HepG2 (cell line): ENCODE results near the gene MED23. TPM values are rescaled to one million over a fixed set of nuclear protein-coding genes. Genes with fewer than 3 reads are reported as not detected.

Source experiments
- ATAC-seq: fragments of 200-7000 bp; cut with Tn5 transposase; 3 replicates; pipeline ENCODE4 v1.9.1; 2020; ENCODE audit warnings: mild to moderate bottlenecking, moderate library complexity
- BruUV-seq: library from RNA; stranded (reverse); fragments of 400-500 nt; replicated peaks from 2 replicates; lab custom pipeline; 2021; lab: Mats Ljungman, UMichigan
- CTCF ChIA-PET: fragments of 300-600 bp; formaldehyde crosslinking; extraction: SDS; loops from one replicate; lab custom pipeline; 2021; ENCODE audit warnings: low total read pairs, inconsistent platforms, low intra/inter-chr PET ratio; lab: Yijun Ruan, JAX
- POLR2A ChIA-PET: fragments of 350-600 bp; sonication (Branson Sonifier 250); formaldehyde crosslinking; loops from one replicate; lab custom pipeline; 2020; ENCODE audit warnings: antibody characterized with exemption, inconsistent platforms; lab: Yijun Ruan, JAX
- DNase-seq: peaks from one replicate; pipeline ENCODE4 v3.0.0-alpha.2; 2015; ENCODE audit warnings: low spot score
- FAIRE-seq: peaks from 3 replicates; lab custom pipeline; 2011; peaks lifted over from hg19 to GRCh38; lab: Jason Lieb, UNC
- H2AFZ ChIP-seq: one replicate; pipeline ENCODE4 v1.6.1; 2011; ENCODE audit warnings: low read length, inconsistent platforms
- H3K27ac ChIP-seq: fragments of 300-600 bp; 3 replicates; pipeline ENCODE4 v1.8.0; 2011; ENCODE audit warnings: mixed run types, mild to moderate bottlenecking, mixed read lengths, low read length, inconsistent platforms; ENCODE audit not compliant: insufficient read depth; ENCODE audit errors: extremely low read length
- H3K27me3 ChIP-seq, 2 experiments: fragments of 200-600 bp in 1 of 2; 2 replicates in 1 of 2; 3 replicates in 1 of 2; pipeline versions ENCODE4 v1.6.0 to v1.8.0; 2011; ENCODE audit warnings: low read length in 2 of 2, mild to moderate bottlenecking in 2 of 2, moderate library complexity in 2 of 2, inconsistent platforms in 1 of 2; ENCODE audit not compliant: insufficient read depth in 2 of 2, control insufficient read depth in 1 of 2
- H3K36me3 ChIP-seq, 2 experiments: fragments of 200-600 bp in 1 of 2; replicated peaks in 1 of 2; 2 replicates in 1 of 2; 3 replicates in 1 of 2; pipeline versions ENCODE4 v1.5.1 to v1.8.0; 2011; ENCODE audit warnings: low read length in 2 of 2, inconsistent platforms in 1 of 2; ENCODE audit not compliant: insufficient read depth in 2 of 2, control insufficient read depth in 1 of 2
- H3K4me1 ChIP-seq: 2 replicates; pipeline ENCODE4 v1.5.1; 2012; ENCODE audit warnings: low read length, inconsistent platforms; ENCODE audit not compliant: insufficient read depth
- H3K4me2 ChIP-seq: 2 replicates; pipeline ENCODE4 v1.6.0; 2011; ENCODE audit warnings: low read depth, low read length, inconsistent platforms
- H3K4me3 ChIP-seq, 3 experiments: fragments of 200-600 bp in 1 of 3; sonication (generic), shearing (Covaris generic) in 1 of 3; replicated peaks in 1 of 3; 2 replicates each; pipeline ENCODE4 v1.5.1; 2011 to 2016; ENCODE audit warnings: low read length in 3 of 3, inconsistent platforms in 2 of 3, low read depth in 2 of 3, mild to moderate bottlenecking in 2 of 3, control low read depth in 1 of 3, mixed read lengths in 1 of 3; ENCODE audit not compliant: insufficient read depth in 1 of 3
- H3K79me2 ChIP-seq: one replicate; pipeline ENCODE4 v1.6.1; 2011; ENCODE audit warnings: low read length, inconsistent platforms; ENCODE audit not compliant: insufficient read depth
- H3K9ac ChIP-seq: 2 replicates; pipeline ENCODE4 v1.6.0; 2011; ENCODE audit warnings: mild to moderate bottlenecking, low read depth, low read length, inconsistent platforms; ENCODE audit not compliant: insufficient read depth
- H3K9me3 ChIP-seq: 2 replicates; pipeline ENCODE4 v1.5.1; 2012; ENCODE audit warnings: mild to moderate bottlenecking, low read length
- H4K20me1 ChIP-seq: 2 replicates; pipeline ENCODE4 v1.6.0; 2011; ENCODE audit warnings: inconsistent platforms, mild to moderate bottlenecking, low read length, moderate library complexity; ENCODE audit not compliant: insufficient read depth
- MIXL1 ChIP-seq: IDR thresholded peaks from 2 replicates; pipeline ENCODE4 v1.6.1; 2016
- RAD21 ChIP-seq: fragments of 450-650 bp; formaldehyde crosslinking; IDR thresholded peaks from 2 replicates; pipeline ENCODE4 v1.5.0; 2020; ENCODE audit warnings: mild to moderate bottlenecking
- REPIN1 ChIP-seq: sonication (generic); formaldehyde crosslinking; IDR thresholded peaks from 2 replicates; pipeline ENCODE4 v1.8.0; 2022; ENCODE audit warnings: missing genetic modification reagents, low read depth, mild to moderate bottlenecking, borderline replicate concordance
- SMC3 ChIP-seq: IDR thresholded peaks from 2 replicates; pipeline ENCODE4 v1.6.1; 2011; ENCODE audit warnings: low read length, improper control_type of control experiment
- STAG1 ChIP-seq: sonication (generic); formaldehyde crosslinking; IDR thresholded peaks from 2 replicates; pipeline ENCODE4 v1.4.0; 2020; ENCODE audit warnings: missing genetic modification reagents
- ZNF441 ChIP-seq: sonication (generic); formaldehyde crosslinking; IDR thresholded peaks from 2 replicates; pipeline ENCODE4 v1.7.0; 2021; ENCODE audit warnings: missing genetic modification reagents, borderline replicate concordance
- WGBS: methylation state at CpG from one replicate; pipeline ENCODE4 v1.1.6; 2017; ENCODE audit warnings: low lambda C conversion rate; 5-methylcytosine and 5-hydroxymethylcytosine counted together
- in situ Hi-C: cut with HindIII; loops from 2 replicates; pipeline ENCODE4 v1.10.0; 2017; ENCODE audit warnings: low pct_unique_long_range_greater_than_20kb; ENCODE audit not compliant: extremely low pct_ligation_motif_present
- intact Hi-C: fragments of 100-400 bp; cut with micrococcal nuclease; formaldehyde crosslinking; loops from one replicate; pipeline ENCODE4 v1.10.0; 2022; ENCODE audit not compliant: unreplicated experiment
- polyA plus RNA-seq, 8 experiments: library from polyadenylated mRNA; depleted of rRNA in 3 of 8; stranded (reverse) in 7 of 8; unstranded in 1 of 8; fragments of >200 nt; fragmentation: Illumina TruSeq in 4 of 8; extraction: Trizol in 4 of 8; gene quantifications; 2 replicates each; pipeline versions ENCODE4 v1.2.1 to v1.2.3, GENCODE V29; 2011 to 2016; ENCODE audit warnings: low read depth in 4 of 8, missing spikeins in 1 of 8, mixed read lengths in 1 of 8; ENCODE audit not compliant: insufficient read depth in 1 of 8
- total RNA-seq, 5 experiments: library from RNA; depleted of rRNA; stranded (reverse); fragments of >200 nt; fragmentation: Illumina TruSeq; extraction: Trizol; gene quantifications; 2 replicates each; pipeline ENCODE4 v1.2.3, GENCODE V29; 2016; ENCODE audit warnings: low read depth in 1 of 5
- TF ChIP-seq, protein P1 (sequence below): IDR thresholded peaks from 2 replicates; pipeline ENCODE4 v1.6.1; 2016; ENCODE audit warnings: low read depth, borderline replicate concordance
- TF ChIP-seq, protein P2 (sequence below): sonication (generic); formaldehyde crosslinking; IDR thresholded peaks from 2 replicates; pipeline ENCODE4 v1.5.0; 2020; ENCODE audit warnings: mild to moderate bottlenecking, missing genetic modification reagents, moderate library complexity

MED23 gene
- total and polyA plus RNA-seq, 2 of the 13 experiments (the other 11 are each of a cell fraction or from before 2014, with no cell fraction given), result 34.9 to 50.5 TPM

DNA sequence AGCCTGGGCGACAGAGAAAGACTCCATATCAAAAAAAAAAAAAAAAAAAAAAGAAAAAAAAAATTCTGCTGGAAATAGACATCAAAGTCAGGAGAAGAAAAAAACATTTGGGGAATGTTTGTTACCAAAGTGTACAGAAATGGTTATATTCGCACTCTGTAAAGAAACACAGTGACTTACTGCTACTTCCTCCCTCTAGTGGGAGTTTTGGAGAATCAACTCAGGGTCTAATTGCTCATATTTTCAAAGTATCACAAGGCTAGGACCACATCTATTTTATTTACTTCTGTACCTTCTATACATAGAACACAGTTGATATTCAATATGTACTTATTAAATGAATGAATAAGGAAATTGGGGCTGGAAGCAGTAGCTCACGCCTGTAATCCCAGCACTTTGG, 30.6 kb downstream of the MED23 start:
- no peak for FAIRE-seq
- peak; percentile 93 for ATAC-seq
- Histone ChIP-seq H3K9me3 (no peaks in the 10 kb centered on the region), H3K79me2 (no peaks in the 10 kb centered on the region), H3K27me3 (no peaks in the 10 kb centered on the region), H2AFZ (no peak overlapping the region), H4K20me1 (no peaks in the 10 kb centered on the region), H3K4me3 (no peak overlapping the region), H3K36me3 (peaks cover 41 to 78% of the 10 kb centered on the region in 2 experiments), H3K4me1 (no peaks in the 10 kb centered on the region), H3K27ac (no peak overlapping the region), H3K9ac (no peak overlapping the region), H3K4me2 (no peak overlapping the region)
- 93% methylated on average over 3 of the region's 3 CpGs for WGBS
- peak; percentile 30 for DNase-seq
- peak; percentile 64 for TF ChIP-seq STAG1
- TF ChIP-seq, protein P1, sequence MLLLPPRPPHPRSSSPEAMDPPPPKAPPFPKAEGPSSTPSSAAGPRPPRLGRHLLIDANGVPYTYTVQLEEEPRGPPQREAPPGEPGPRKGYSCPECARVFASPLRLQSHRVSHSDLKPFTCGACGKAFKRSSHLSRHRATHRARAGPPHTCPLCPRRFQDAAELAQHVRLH, result no peak
- 0 out of 2 replicates have a peak, but pooled peaks have one; percentile 10 for TF ChIP-seq RAD21 (CRISPR knock-in tag)
- no peak for TF ChIP-seq ZNF441
- TF ChIP-seq, protein P2, sequence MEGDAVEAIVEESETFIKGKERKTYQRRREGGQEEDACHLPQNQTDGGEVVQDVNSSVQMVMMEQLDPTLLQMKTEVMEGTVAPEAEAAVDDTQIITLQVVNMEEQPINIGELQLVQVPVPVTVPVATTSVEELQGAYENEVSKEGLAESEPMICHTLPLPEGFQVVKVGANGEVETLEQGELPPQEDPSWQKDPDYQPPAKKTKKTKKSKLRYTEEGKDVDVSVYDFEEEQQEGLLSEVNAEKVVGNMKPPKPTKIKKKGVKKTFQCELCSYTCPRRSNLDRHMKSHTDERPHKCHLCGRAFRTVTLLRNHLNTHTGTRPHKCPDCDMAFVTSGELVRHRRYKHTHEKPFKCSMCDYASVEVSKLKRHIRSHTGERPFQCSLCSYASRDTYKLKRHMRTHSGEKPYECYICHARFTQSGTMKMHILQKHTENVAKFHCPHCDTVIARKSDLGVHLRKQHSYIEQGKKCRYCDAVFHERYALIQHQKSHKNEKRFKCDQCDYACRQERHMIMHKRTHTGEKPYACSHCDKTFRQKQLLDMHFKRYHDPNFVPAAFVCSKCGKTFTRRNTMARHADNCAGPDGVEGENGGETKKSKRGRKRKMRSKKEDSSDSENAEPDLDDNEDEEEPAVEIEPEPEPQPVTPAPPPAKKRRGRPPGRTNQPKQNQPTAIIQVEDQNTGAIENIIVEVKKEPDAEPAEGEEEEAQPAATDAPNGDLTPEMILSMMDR (CRISPR knock-in tag), result peak; percentile 69
- TF ChIP-seq REPIN1, result no peak
- peak; percentile 57; the same call in 1 of the 2 replicates for TF ChIP-seq SMC3
- 0 out of 2 replicates have a peak, but pooled peaks have one; percentile 29 for TF ChIP-seq MIXL1 (CRISPR knock-in tag)
- ChIA-PET POLR2A (no interaction called here), CTCF (no interaction called here)
- in situ Hi-C loops (no loop called here), intact Hi-C loops (loop anchor here (1.0 kb wide), 1 partner anchor 78 kb away; no protein-coding TSS in a partner anchor)
- BruUV-seq, result no TSS peak
